GM19324 (cell line): ENCODE data around the gene BRD3.
"Not testable (repeated sequence)": the region's sequence is repeated elsewhere in the genome, so short reads cannot be mapped to it uniquely, and the experiment has no call there.

Source experiments
- ATAC-seq: cut with Tn5 transposase; IDR thresholded peaks from one replicate; pipeline ENCODE4 v1.9.1; 2021; ENCODE audit warnings: mild to moderate bottlenecking, moderate library complexity; ENCODE audit not compliant: unreplicated experiment, low FRiP score

The BRD3 gene

DNA sequence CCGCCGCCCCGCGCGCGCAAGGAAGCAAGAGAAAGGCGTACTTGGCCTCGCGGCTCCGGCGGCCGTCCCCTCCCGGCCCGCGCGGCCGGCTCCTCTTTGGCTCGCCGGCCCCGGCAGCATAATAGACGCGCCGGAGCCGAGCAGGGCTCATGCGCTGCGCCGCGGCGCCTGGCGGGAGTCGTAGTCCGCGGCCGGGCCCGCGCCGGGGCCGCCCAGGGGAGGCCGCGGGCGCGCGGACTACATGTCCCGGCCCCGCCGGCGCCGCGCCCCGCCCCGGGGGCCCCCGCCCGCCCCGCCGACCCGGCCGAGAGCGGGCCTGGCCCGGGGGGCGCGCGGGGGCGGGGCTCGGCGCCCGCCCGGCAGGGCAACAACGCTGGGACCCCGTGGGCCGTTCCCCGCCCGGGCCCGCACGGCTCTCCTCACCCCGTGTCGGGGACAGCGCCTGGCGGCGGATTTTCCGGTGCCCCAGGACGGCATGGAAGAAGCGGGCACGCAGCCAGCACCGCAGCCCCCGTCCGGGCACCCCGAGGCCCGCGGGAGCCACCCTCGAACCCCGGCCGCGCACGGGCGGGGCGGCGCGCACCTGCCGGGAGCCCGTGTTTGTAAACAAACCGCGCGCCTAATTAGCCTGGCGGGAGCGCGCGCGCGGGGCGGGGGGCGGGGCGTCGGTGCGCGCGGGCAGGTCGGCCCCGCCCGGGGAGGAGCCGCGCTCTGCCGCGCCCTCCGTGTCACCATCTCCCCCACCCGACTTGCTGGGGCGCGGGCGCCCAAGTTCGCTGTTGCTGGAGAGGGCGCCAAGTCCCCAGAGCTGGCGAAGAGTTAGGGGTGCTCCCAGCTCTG, at the start of gene BRD3:
Gene BRD3, minus strand, starts transcription at position 123 of the 840 bp plus-strand sequence. CDS start 14,549 bp downstream, outside the sequence.
- ATAC-seq: peak; percentile 76

DNA sequence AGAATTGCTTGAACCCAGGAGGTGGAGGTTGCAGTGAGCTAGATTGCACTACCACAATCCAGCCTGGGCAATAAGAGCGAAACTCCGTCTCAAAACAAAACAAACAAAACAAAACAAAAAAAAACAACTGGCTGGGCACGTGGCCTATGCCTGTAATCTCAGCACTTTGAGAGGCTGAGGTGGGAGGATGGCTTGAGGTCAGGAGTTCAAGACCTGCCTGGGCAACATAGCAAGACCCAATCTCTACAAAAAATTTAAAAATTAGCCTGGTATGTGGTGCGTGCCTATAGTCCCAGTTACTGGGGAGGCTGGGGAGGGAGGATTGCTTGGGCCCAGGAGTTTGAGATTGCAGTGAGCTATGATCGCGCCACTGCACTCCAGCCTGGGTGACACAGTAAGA, 44.7 kb upstream of the BRD3 start:
- no peak for ATAC-seq

DNA sequence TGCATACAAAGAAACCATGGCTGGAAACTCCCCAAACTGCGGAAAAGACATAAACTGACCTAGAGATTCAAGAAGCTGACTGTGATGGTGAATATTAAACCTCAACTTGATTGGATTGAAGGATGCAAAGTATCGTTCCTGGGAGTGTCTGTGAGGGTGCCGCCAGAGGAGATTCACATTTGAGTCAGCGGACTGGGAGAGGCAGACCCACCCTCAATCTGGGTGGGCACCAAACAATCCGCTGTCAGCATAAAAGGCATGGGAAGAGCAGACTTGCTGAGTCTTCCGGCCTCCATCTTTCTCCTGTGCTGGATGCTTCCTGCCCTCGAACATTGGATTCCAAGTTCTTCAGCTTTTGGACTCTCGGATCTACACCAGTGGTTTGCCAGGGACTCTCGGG, 43.2 kb upstream of the BRD3 start:
- ATAC-seq: no peak

- no peak for ATAC-seq
Measured at GRCh38 chr9:134103391-134103998, 35.7 kb upstream of the BRD3 start.

DNA sequence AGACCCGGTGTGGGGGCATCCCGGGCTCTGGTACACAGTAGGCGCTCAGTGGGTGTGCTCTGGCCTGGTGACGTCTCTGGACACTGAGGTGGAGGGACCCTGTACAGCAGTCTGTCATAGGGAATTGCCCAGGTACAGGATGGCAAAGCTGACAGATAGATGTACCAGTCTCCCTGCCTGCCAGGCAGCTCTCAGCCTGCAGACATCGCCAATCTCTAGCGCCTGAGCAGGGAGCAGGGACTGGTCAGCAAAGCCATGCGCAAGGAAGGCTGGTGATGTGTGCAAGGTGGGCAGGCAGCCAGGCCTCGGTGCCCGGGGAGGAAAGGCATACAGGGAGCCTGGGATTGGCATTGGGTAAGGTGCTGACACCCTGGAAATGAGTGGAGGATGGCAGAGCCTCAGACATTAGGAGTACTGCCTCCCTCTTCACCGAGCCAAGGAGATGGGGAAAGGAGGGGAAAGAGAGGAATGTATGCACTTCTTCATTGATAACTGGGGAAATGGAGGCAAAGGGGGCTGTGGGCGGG, 33.9 kb upstream of the BRD3 start:
- ATAC-seq: no peak

- ATAC-seq: not testable (repeated sequence)
Measured at GRCh38 chr9:134101133-134101532, 33.3 kb upstream of the BRD3 start.

DNA sequence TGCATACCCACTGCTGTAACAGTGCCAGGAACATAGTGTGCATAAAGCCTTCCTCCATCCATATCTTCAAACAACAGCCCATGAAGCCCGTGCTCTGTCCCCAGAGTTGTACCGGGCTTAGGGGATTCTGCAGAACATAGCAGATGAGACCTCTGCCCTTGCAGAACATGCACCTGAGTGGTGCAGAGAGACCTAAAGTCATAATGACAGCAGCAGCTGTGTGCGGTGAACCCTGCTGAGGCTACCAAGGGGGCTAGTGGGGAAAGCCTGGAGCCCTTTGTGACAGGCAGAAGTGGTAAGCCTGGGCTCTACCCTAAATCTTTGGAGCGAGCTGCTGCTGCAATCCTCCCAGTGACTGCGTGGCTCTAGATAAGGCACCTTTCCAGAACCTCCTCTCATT, 32.2 kb upstream of the BRD3 start:
- ATAC-seq: no peak

GRCh38 chr9:134099123-134099761, 31.4 kb upstream of the BRD3 start:
- no peak for ATAC-seq

- no peak for ATAC-seq
Measured at GRCh38 chr9:134089972-134090371, 22.1 kb upstream of the BRD3 start.

DNA sequence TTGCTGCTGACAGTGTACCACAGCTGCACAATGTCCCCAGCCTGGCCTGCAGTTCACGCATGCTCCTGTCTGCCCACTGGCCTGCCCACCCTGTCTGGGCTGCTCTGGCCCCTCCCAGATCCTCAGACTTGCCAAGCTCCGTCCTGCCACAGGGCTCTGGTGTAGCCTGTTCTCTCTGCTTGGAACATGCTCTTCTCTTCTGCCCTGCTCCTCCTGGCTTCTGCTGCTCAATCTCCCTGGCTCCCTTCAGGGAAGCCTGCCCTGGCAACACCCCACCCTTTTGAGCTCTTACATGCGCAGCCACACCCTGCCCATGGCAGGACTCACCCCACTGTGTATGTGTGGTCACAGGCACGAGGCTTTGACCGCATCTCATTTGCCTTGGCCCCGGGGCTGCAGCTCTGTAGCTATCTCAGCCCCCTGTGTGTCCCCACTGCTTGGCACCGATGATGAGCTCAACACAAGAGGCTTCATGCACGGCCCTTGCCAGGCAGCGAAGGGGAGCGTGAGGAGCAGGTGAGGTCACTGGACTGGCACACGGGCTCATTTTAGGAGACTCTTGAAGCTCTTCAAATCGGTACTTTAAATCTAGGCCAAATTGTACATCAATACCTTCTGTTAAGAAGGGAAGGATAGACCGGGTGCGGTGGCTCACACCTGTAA, 20.4 kb upstream of the BRD3 start:
- ATAC-seq: no peak

DNA sequence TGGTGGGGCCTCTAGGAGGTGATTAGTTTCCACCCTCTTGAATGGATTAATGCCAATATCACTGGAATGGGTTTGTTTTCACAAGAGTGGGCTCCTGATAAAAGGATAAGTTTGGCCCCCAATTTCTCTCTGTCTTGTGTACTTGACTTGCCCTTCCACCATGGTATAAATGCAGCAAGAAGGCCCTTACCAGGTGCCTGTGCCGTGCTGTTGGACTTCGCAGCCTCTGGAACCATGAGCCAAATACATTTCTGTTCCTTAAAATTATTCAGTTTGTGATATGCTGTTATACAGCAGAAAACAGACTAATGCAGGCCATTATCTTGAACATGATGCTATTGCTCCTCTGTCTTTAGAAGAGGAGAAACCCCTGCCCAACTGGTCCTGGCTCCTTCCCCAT, 17.8 kb upstream of the BRD3 start:
- no peak for ATAC-seq

GRCh38 chr9:134083451-134083850, 15.6 kb upstream of the BRD3 start:
- no peak for ATAC-seq

GRCh38 chr9:134076644-134077043, 8.8 kb upstream of the BRD3 start:
- no peak for ATAC-seq

DNA sequence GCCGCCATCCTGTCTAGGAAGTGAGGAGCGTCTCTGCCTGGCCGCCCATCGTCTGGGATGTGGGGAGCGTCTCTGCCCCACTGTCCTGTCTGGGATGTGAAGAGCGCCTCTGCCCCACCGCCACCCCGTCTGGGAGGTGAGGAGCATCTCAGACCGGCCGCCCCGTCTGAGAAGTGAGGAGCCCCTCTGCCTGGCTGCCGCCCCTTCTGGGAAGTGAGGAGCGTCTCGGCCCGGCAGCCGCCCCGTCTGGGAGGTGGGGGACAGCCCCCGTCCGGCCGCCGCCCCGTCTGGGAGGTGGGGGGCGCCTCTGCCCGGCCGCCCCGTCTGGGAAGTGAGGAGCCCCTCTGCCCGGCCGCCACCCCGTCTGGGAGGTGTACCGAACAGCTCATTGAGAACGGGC, 7.9 kb upstream of the BRD3 start:
- not testable (repeated sequence) for ATAC-seq

DNA sequence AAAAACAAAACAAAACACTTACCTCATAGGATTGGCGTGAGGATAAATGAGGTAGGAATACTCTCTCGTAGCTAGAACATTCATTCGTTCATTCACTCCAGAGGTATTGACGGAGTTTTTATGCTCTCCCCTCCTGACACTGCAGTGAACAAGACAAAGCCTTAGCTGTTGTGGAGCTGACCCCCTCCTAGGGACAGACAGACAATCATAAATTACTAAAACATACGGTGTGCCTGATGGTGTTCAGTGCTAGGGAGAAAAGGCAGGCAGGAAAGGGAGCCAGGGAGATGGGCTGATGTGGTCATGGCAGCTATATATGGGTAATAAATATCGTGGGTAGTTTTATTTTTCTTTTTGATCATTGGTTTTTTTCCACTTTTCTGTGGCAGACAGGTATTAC, 5.7 kb upstream of the BRD3 start:
- ATAC-seq: no peak

DNA sequence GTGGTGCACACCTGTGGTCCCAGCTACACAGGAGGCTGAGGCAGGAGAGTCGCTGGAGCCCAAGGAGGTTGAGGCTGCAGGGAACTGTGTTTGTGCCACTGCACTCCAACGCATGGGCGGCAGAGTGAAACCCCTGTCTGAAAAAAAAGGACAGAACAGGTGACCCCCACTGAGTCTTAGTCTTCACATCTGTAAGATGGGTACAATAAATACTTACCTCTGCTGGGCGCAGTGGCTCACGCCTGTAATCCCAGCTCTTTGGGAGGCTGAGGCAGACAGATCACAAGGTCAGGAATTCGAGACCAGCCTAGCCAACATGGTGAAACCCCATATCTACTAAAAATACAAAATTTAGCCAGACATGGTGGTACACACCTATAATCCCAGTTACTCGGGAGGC, 4.9 kb upstream of the BRD3 start:
- ATAC-seq: not testable (repeated sequence)

DNA sequence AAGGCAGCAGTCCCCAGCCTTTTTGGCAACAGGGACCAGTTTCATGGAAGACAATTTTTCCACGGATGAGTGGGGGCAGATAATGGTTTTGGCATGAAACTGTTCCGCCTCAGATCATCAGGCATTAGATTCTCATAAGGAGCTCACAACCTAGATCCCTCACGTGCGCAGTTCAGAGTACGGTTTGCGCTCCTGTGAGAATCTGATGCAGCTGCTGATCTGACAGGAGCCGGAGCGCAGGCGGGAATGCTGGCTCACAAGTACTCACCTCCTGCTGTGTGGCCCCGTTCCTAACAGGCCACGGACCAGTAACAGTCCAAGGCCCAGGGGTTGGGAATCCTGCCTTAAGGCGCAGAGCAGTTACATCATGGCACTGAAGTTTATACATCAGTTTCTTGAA, 3.3 kb upstream of the BRD3 start:
- no peak for ATAC-seq

DNA sequence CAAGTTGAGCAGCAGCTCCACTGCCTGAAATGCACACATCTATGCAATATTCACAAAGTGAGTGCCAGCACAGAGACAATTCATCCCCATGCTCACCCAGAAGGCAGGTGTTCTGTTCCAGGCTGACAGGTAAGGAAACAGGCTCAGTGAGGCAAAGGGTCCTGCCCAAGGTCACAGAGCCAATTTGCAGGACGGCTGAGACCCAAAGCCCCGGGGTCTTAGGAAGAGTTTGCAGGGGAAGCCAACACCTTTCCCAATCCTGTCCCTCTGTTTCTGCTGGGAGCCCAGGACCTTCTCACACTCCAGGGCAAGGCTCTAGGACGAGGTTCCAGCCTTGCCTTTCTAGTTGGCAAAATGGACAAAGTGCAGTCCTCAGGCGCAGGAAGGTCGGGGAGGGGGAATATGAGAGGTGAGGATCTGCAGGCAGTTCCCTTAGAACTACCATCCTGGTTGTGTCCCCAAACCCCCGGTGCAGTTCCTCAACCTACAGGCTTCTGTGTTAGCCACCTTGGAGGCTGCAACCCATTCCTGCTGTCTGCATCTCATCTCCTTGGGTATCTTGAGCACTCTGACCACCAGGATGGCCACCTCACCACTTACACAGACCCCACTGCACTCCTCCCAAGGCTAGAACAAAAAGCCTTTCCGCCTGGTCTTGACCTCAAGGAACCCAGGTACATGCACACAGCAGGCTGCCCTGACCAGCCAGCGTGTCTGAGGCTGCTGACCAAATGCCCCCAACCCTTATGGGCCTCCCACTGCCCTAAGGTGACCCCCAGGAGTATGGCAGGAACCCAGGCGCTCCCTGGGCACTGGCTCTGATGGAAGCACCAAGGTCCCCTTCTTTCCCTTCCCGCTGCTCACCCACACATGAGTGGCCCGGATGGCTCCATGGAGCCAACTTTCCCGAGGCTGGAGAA, 1.9 kb upstream of the BRD3 start:
- no peak for ATAC-seq

GRCh38 chr9:134068744-134069479, 1.1 kb upstream of the BRD3 start:
- no peak for ATAC-seq
